A673 (cell line): ENCODE measurements around the gene TSC22D3.
"Not testable (repeated sequence)": the region's sequence is repeated elsewhere in the genome, so short reads cannot be mapped to it uniquely, and the experiment has no call there.

ENCODE experiments used
- CTCF ChIP-seq: fragments of 300-800, 200-600 bp; sonication (generic); conservative IDR thresholded peaks from 2 replicates; pipeline ENCODE4 v1.5.1; 2017; ENCODE audit warnings: low read depth, mild to moderate bottlenecking, antibody characterized with exemption, low read length, moderate library complexity, mixed read lengths
- EZH2 ChIP-seq: fragments of 200-600 bp; sonication (generic); IDR thresholded peaks from 2 replicates; pipeline ENCODE4 v1.6.1; 2017; ENCODE audit warnings: borderline replicate concordance, low read depth, mild to moderate bottlenecking, mixed read lengths, antibody characterized with exemption, low read length; ENCODE audit not compliant: poor library complexity, severe bottlenecking

- not testable (repeated sequence) for TF ChIP-seq CTCF, EZH2
Measured at GRCh38 chrX:107671256-107671655, 104.3 kb downstream of the TSC22D3 start.
